Panc1 (cell line): ENCODE results near the gene LIPT2.

Experiments
- POLR2AphosphoS5 ChIP-seq: IDR thresholded peaks from 2 replicates; pipeline ENCODE4 v1.6.1; 2012; ENCODE audit warnings: mild to moderate bottlenecking, low read depth, low read length, moderate library complexity
- REST ChIP-seq, 2 experiments: IDR thresholded peaks; 2 replicates each; pipeline ENCODE4 v1.6.1; 2011 to 2012; ENCODE audit warnings: low read depth in 2 of 2, control low read depth in 1 of 2, low read length in 1 of 2, mild to moderate bottlenecking in 1 of 2, moderate library complexity in 1 of 2; ENCODE audit not compliant: insufficient read depth in 1 of 2
- SIN3A ChIP-seq: IDR thresholded peaks from 2 replicates; pipeline ENCODE4 v1.6.1; 2012; ENCODE audit warnings: low read depth, mild to moderate bottlenecking, low read length, moderate library complexity, borderline replicate concordance; ENCODE audit not compliant: insufficient read depth
- TCF7L2 ChIP-seq: IDR thresholded peaks from 2 replicates; pipeline ENCODE4 v1.6.1; 2011; ENCODE audit warnings: mild to moderate bottlenecking, low read depth, low read length, inconsistent platforms
- TF ChIP-seq, protein P1 (sequence below): fragments of 450-650 bp; IDR thresholded peaks from 2 replicates; pipeline ENCODE4 v1.5.1; 2017; ENCODE audit warnings: mild to moderate bottlenecking

DNA sequence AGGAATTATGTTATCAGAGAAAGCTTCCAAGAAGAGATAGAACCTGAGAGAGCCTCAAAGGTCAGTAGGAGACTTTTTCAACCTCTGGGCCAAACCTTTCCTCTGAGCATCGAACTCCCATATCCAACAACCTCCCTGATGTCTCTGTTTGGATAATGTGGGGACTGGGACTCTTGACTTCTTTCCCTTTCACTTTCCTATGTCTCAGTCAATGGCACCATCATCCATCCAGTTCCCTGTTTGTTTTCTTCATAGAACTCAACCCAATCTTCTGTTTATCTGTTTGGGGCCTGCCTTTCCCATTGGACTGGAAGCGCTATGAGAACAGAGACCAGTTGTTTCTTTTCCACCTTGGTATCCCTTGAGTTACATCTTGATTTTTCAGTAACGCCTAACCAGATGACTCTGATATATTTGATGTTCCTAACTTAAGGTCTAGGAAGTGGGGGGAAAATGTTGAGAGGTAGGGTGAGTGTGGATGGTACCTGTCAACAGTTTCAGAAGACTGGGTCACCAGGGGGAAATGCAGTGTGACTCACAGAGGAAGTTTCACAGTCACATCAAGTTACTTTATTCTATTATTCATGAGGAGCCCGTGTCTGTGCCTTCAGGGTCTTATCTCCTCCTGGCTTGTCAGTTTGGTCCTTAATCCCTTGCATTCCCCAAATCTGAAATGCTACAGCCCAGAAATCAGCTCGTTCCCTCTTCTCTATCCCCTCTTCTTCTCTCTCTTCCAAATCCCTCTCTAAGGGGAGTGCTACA, 21.7 kb downstream of the LIPT2 start:
- TF ChIP-seq, protein P1, sequence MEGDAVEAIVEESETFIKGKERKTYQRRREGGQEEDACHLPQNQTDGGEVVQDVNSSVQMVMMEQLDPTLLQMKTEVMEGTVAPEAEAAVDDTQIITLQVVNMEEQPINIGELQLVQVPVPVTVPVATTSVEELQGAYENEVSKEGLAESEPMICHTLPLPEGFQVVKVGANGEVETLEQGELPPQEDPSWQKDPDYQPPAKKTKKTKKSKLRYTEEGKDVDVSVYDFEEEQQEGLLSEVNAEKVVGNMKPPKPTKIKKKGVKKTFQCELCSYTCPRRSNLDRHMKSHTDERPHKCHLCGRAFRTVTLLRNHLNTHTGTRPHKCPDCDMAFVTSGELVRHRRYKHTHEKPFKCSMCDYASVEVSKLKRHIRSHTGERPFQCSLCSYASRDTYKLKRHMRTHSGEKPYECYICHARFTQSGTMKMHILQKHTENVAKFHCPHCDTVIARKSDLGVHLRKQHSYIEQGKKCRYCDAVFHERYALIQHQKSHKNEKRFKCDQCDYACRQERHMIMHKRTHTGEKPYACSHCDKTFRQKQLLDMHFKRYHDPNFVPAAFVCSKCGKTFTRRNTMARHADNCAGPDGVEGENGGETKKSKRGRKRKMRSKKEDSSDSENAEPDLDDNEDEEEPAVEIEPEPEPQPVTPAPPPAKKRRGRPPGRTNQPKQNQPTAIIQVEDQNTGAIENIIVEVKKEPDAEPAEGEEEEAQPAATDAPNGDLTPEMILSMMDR: no peak
- TF ChIP-seq REST (IDR thresholded peaks at IDR 0.05; ENCODE audit: insufficient read depth in 1 of 2, low read depth in 2 of 2, low read length in 1 of 2) (no peak), TCF7L2 (no peak), SIN3A (no peak), POLR2AphosphoS5 (no peak)
